Fibroblast of skin of back (primary cell): ENCODE data around the gene SACS.
"Not testable (repeated sequence)": the region's sequence is repeated elsewhere in the genome, so short reads cannot be mapped to it uniquely, and the experiment has no call there.

Source experiments
- DNase-seq: peaks from one replicate; pipeline ENCODE4 v3.0.0-alpha.2; 2013

The SACS gene

GRCh38 chr13:23456437-23457210 lies 23.1 kb upstream of the SACS start:
- DNase-seq = no peak

GRCh38 chr13:23455401-23456185 lies 22.1 kb upstream of the SACS start:
- no peak for DNase-seq

- no peak for DNase-seq
Measured at GRCh38 chr13:23453132-23453531, 19.6 kb upstream of the SACS start.

GRCh38 chr13:23450340-23451046 lies 17.0 kb upstream of the SACS start:
- no peak for DNase-seq

- DNase-seq = no peak
Measured at GRCh38 chr13:23449398-23450162, 16.1 kb upstream of the SACS start.

- no peak for DNase-seq
Measured at GRCh38 chr13:23447927-23448326, 14.4 kb upstream of the SACS start.

- DNase-seq = no peak
Measured at GRCh38 chr13:23445794-23446193, 12.3 kb upstream of the SACS start.

GRCh38 chr13:23443878-23444277 lies 10.4 kb upstream of the SACS start:
- no peak for DNase-seq

- no peak for DNase-seq
Measured at GRCh38 chr13:23443110-23443509, 9.6 kb upstream of the SACS start.

GRCh38 chr13:23440821-23441618 lies 7.5 kb upstream of the SACS start:
- DNase-seq = peak; percentile 32

GRCh38 chr13:23440324-23440723 lies 6.8 kb upstream of the SACS start:
- not testable (repeated sequence) for DNase-seq

- no peak for DNase-seq
Measured at GRCh38 chr13:23437916-23438315, 4.4 kb upstream of the SACS start.

- DNase-seq = no peak
Measured at GRCh38 chr13:23436680-23437079, 3.2 kb upstream of the SACS start.

- no peak for DNase-seq
Measured at GRCh38 chr13:23434491-23434890, 989 bp upstream of the SACS start.

GRCh38 chr13:23432626-23433025 lies 876 bp downstream of the SACS start:
- DNase-seq = no peak

GRCh38 chr13:23430664-23431063 lies 2.8 kb downstream of the SACS start:
- no peak for DNase-seq

GRCh38 chr13:23427881-23428528 lies 5.5 kb downstream of the SACS start:
- DNase-seq = peak; percentile 69

- DNase-seq = peak; percentile 98
Measured at GRCh38 chr13:23427342-23427843, 6.1 kb downstream of the SACS start.

- no peak for DNase-seq
Measured at GRCh38 chr13:23421596-23421995, 11.9 kb downstream of the SACS start.

- DNase-seq = no peak
Measured at GRCh38 chr13:23418776-23419683, 14.5 kb downstream of the SACS start.
